ENCODE data around the gene RIPOR3. TPM values are rescaled to one million over a fixed set of nuclear protein-coding genes. Genes with fewer than 3 reads are reported as not detected.
"Not testable (repeated sequence)": the region's sequence is repeated elsewhere in the genome, so short reads cannot be mapped to it uniquely, and the experiment has no call there.

Gene RIPOR3
- total RNA-seq, 4 donors from 2014 or later, result 6.1 to 25.7 (median 15.3) TPM

GRCh38 chr20:50646483-50646996 lies 44.8 kb downstream of the RIPOR3 start:
- TF ChIP-seq POLR2AphosphoS5 (IDR thresholded peaks at IDR 0.05) (peak in 1 of 2 donors; percentile 57), CTCF (IDR thresholded peaks at IDR 0.05) (peak in 1 of 3 experiments; percentile 11), EP300 (IDR thresholded peaks at IDR 0.05) (no peak), POLR2A (IDR thresholded peaks at IDR 0.05; ENCODE audit: low read depth) (no peak)
- no peaks in the 10 kb centered on the region for H3K36me3 ChIP-seq
- intact Hi-C loops (cut with DNase I), result no loop called here
- no peaks in the 10 kb centered on the region for H3K27me3 ChIP-seq
- WGBS, result 68% methylated on average over 1 of the region's 1 CpG
- no peak overlapping the region for H3K4me3 ChIP-seq
- peaks cover 8 to 47% (median 28%) of the 10 kb centered on the region in 4 donors for H3K4me1 ChIP-seq
- H3K27ac ChIP-seq (replicated peaks in 1 of 4), result peak overlapping the region; percentile 66 to 76 (median 75)
- no peak for DNase-seq (ENCODE audit: extremely low spot score)
- H3K9me3 ChIP-seq, result no peaks in the 10 kb centered on the region

- TF ChIP-seq CTCF (IDR thresholded peaks at IDR 0.05) (peak in 1 of 3 experiments; percentile 8), POLR2AphosphoS5 (IDR thresholded peaks at IDR 0.05) (peak; percentile 64 to 94), POLR2A (IDR thresholded peaks at IDR 0.05; ENCODE audit: low read depth) (no peak), EP300 (IDR thresholded peaks at IDR 0.05) (no peak)
- Histone ChIP-seq H3K27ac (replicated peaks in 1 of 4) (peak overlapping the region; percentile 67 to 76 (median 75)), H3K4me3 (peak overlapping the region in 2 of 4 donors; percentile 8 to 17), H3K27me3 (no peaks in the 10 kb centered on the region), H3K36me3 (no peaks in the 10 kb centered on the region), H3K9me3 (no peaks in the 10 kb centered on the region), H3K4me1 (peaks cover 8 to 47% (median 28%) of the 10 kb centered on the region in 4 donors)
- peak; percentile 97 for DNase-seq (ENCODE audit: extremely low spot score)
- 48% methylated on average over 21 of the region's 23 CpGs for WGBS
- intact Hi-C loops (cut with DNase I), result no loop called here
Measured at GRCh38 chr20:50645253-50646068, 45.9 kb downstream of the RIPOR3 start.

GRCh38 chr20:50642288-50642803 lies 49.0 kb downstream of the RIPOR3 start:
- H3K4me3 ChIP-seq, result no peak overlapping the region
- DNase-seq (ENCODE audit: extremely low spot score), result no peak
- intact Hi-C loops (cut with DNase I), result no loop called here
- H3K36me3 ChIP-seq, result no peaks in the 10 kb centered on the region
- H3K9me3 ChIP-seq, result no peaks in the 10 kb centered on the region
- H3K27me3 ChIP-seq, result no peaks in the 10 kb centered on the region
- 68% methylated on average over 4 of the region's 4 CpGs for WGBS
- H3K4me1 ChIP-seq, result peaks cover 11 to 44% (median 34%) of the 10 kb centered on the region in 4 donors
- TF ChIP-seq CTCF (IDR thresholded peaks at IDR 0.05) (no peak), POLR2A (IDR thresholded peaks at IDR 0.05; ENCODE audit: low read depth) (no peak), EP300 (IDR thresholded peaks at IDR 0.05) (no peak), POLR2AphosphoS5 (IDR thresholded peaks at IDR 0.05) (no peak)
- peak overlapping the region in 3 of 4 donors; percentile 20 to 28 (median 22) for H3K27ac ChIP-seq (replicated peaks in 1 of 4)

GRCh38 chr20:50641625-50642287 lies 49.6 kb downstream of the RIPOR3 start:
- Histone ChIP-seq H3K4me1 (peaks cover 17 to 46% (median 40%) of the 10 kb centered on the region in 4 donors), H3K27ac (replicated peaks in 1 of 4) (peak overlapping the region in 2 of 4 donors; percentile 22 to 28)
- H3K27me3 ChIP-seq; DNase-seq (ENCODE audit: extremely low spot score); intact Hi-C loops (cut with DNase I); H3K4me3 ChIP-seq; H3K9me3 ChIP-seq; H3K36me3 ChIP-seq: not testable (repeated sequence)
- 76% methylated on average over 10 of the region's 11 CpGs for WGBS

- H3K27ac ChIP-seq (replicated peaks in 1 of 4); H3K27me3 ChIP-seq; H3K9me3 ChIP-seq; DNase-seq (ENCODE audit: extremely low spot score); intact Hi-C loops (cut with DNase I); H3K36me3 ChIP-seq; H3K4me3 ChIP-seq: not testable (repeated sequence)
- WGBS, result 73% methylated on average over 10 of the region's 20 CpGs
- H3K4me1 ChIP-seq, result peaks cover 22 to 50% (median 44%) of the 10 kb centered on the region in 4 donors
Measured at GRCh38 chr20:50639971-50640711, 51.2 kb downstream of the RIPOR3 start.

GRCh38 chr20:50638015-50638847 lies 53.1 kb downstream of the RIPOR3 start:
- H3K4me1 ChIP-seq, result peaks cover 22 to 45% (median 39%) of the 10 kb centered on the region in 4 donors
- H3K27ac ChIP-seq (replicated peaks in 1 of 4), result peak overlapping the region in 2 of 4 donors; percentile 19 to 27
- intact Hi-C loops (cut with DNase I), result not testable (repeated sequence)

More at GRCh38 chr20:50638015-50638847, 53.1 kb downstream of the RIPOR3 start:
- H3K4me3 ChIP-seq; H3K36me3 ChIP-seq; H3K27me3 ChIP-seq; H3K9me3 ChIP-seq; DNase-seq (ENCODE audit: extremely low spot score): not testable (repeated sequence)
- 84% methylated on average over 11 of the region's 15 CpGs for WGBS
